ENCODE data around the gene PTPRE.

PTPRE gene

DNA sequence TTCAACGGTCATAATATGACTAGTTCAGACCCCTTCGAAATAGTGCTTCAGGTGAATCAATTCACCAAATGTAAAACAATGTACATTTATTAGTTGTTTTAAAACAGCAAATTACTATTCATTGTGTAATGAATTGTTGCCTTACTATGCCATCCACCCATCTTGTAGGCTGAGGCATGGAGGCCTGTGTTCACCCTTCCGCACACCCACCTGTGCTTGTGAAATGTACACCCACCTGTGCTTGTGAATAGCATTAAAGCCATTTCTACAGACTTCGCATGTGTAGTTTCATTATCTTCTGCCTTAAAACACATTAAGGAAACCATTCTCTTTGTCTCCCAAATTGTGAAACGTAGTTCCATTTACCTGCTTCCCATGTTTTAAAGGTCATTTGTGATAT lies 31.0 kb upstream of the PTPRE start:
- DNase-seq (ENCODE audit: low read depth) = no peak
- in situ Hi-C loops (cut with HindIII; ENCODE audit: low sequenced_read_pairs) = no loop called here
- TF ChIP-seq, protein P1, sequence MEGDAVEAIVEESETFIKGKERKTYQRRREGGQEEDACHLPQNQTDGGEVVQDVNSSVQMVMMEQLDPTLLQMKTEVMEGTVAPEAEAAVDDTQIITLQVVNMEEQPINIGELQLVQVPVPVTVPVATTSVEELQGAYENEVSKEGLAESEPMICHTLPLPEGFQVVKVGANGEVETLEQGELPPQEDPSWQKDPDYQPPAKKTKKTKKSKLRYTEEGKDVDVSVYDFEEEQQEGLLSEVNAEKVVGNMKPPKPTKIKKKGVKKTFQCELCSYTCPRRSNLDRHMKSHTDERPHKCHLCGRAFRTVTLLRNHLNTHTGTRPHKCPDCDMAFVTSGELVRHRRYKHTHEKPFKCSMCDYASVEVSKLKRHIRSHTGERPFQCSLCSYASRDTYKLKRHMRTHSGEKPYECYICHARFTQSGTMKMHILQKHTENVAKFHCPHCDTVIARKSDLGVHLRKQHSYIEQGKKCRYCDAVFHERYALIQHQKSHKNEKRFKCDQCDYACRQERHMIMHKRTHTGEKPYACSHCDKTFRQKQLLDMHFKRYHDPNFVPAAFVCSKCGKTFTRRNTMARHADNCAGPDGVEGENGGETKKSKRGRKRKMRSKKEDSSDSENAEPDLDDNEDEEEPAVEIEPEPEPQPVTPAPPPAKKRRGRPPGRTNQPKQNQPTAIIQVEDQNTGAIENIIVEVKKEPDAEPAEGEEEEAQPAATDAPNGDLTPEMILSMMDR (IDR thresholded peaks at IDR 0.05; ENCODE audit: low read depth, low read length, missing control alignments) = no peak
- no peak overlapping the region for H3K4me3 ChIP-seq (ENCODE audit: low read depth, low read length)

GRCh38 chr10:127877116-127877515 lies 29.8 kb upstream of the PTPRE start:
- DNase-seq (ENCODE audit: low read depth) = no peak
- in situ Hi-C loops (cut with HindIII; ENCODE audit: low sequenced_read_pairs) = no loop called here
- TF ChIP-seq, protein P1 (IDR thresholded peaks at IDR 0.05; ENCODE audit: low read depth, low read length, missing control alignments) = no peak
- H3K4me3 ChIP-seq (ENCODE audit: low read depth, low read length) = no peak overlapping the region

GRCh38 chr10:127877699-127878098 lies 29.2 kb upstream of the PTPRE start:
- TF ChIP-seq, protein P1 (IDR thresholded peaks at IDR 0.05; ENCODE audit: low read depth, low read length, missing control alignments) = no peak
- in situ Hi-C loops (cut with HindIII; ENCODE audit: low sequenced_read_pairs) = no loop called here
- H3K4me3 ChIP-seq (ENCODE audit: low read depth, low read length) = no peak overlapping the region
- no peak for DNase-seq (ENCODE audit: low read depth)

DNA sequence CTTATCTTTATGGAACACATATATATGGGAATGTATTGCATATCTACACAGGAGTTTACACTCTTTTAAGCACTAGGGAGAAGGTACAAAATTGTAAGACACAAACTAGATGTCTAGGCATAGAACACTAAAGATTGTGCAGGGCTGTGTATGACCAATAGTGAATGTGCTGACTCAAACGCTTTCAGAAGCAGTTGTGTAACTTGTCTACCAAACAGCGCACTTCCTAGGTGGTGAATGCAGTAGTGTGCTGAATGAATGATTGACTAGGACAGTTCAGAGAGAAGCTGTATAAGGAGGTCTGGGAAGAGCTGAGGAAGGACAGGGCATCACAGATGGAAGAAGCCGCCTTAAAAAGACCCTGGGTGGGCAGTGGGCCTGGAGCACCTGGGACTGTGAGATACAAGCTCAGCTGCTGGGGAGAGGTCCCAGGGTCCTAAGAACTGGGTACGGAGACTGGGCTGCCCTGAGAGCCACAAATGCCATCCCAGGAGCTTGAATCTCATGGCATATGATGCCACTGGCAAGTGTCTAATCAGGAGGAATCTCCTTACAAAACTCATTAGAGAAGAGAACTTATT lies 28.3 kb upstream of the PTPRE start:
- no peak overlapping the region for H3K4me3 ChIP-seq (ENCODE audit: low read depth, low read length)
- in situ Hi-C loops (cut with HindIII; ENCODE audit: low sequenced_read_pairs) = no loop called here
- TF ChIP-seq, protein P1 (IDR thresholded peaks at IDR 0.05; ENCODE audit: low read depth, low read length, missing control alignments) = no peak
- no peak for DNase-seq (ENCODE audit: low read depth)

- DNase-seq (ENCODE audit: low read depth) = no peak
- in situ Hi-C loops (cut with HindIII; ENCODE audit: low sequenced_read_pairs) = no loop called here
- TF ChIP-seq, protein P1 (IDR thresholded peaks at IDR 0.05; ENCODE audit: low read depth, low read length, missing control alignments) = no peak
- H3K4me3 ChIP-seq (ENCODE audit: low read depth, low read length) = no peak overlapping the region
Measured at GRCh38 chr10:127880557-127880956, 26.3 kb upstream of the PTPRE start.

- H3K4me3 ChIP-seq (ENCODE audit: low read depth, low read length) = no peak overlapping the region
- TF ChIP-seq, protein P1 (IDR thresholded peaks at IDR 0.05; ENCODE audit: low read depth, low read length, missing control alignments) = no peak
- in situ Hi-C loops (cut with HindIII; ENCODE audit: low sequenced_read_pairs) = no loop called here
- DNase-seq (ENCODE audit: low read depth) = no peak
Measured at GRCh38 chr10:127881262-127881661, 25.6 kb upstream of the PTPRE start.
